ENCODE measurements around the gene CRB3. TPM values are rescaled to one million over a fixed set of nuclear protein-coding genes. Genes with fewer than 3 reads are reported as not detected.

The CRB3 gene
- total and polyA plus RNA-seq, 9 of the 15 experiments (the other 6 are each of a cell fraction or from before 2014, with no cell fraction given): 0.49 TPM; not detected in 8

GRCh38 chr19:6459262-6460098 lies 4.6 kb upstream of the CRB3 start, which contains the start of gene SLC25A23 (continued):
- 0 out of 2 replicates have a peak, but pooled peaks have one; percentile 11 for TF ChIP-seq CREB3L1 (IDR thresholded peaks at IDR 0.05; ENCODE audit: borderline replicate concordance, low read depth)
- no peak; the same call in 1 of the 2 replicates for TF ChIP-seq DPF2 (IDR thresholded peaks at IDR 0.05)
- TF ChIP-seq RNF2 (IDR thresholded peaks at IDR 0.05): peak; percentile 9; the same call in 1 of the 2 replicates
- no peak for TF ChIP-seq SMARCE1 (IDR thresholded peaks at IDR 0.05)
- TF ChIP-seq SMAD2 (IDR thresholded peaks at IDR 0.05; ENCODE audit: low read depth, low read length): no peak
- no peak for TF ChIP-seq ZBTB12 (CRISPR knock-in tag; IDR thresholded peaks at IDR 0.05)
- no peak for TF ChIP-seq FOXK1 (CRISPR knock-in tag; IDR thresholded peaks at IDR 0.05; ENCODE audit: borderline replicate concordance)
- 0 out of 2 replicates have a peak, but pooled peaks have one; percentile 62 for TF ChIP-seq ZNF133 (CRISPR knock-in tag; IDR thresholded peaks at IDR 0.05)
- TF ChIP-seq ZC3H4 (CRISPR knock-in tag; IDR thresholded peaks at IDR 0.05; ENCODE audit: borderline replicate concordance): 0 out of 2 replicates have a peak, but pooled peaks have one; percentile 11
- 0 out of 2 replicates have a peak, but pooled peaks have one; percentile 56 for TF ChIP-seq ZFX (CRISPR knock-in tag; IDR thresholded peaks at IDR 0.05)
- TF ChIP-seq HNRNPLL (IDR thresholded peaks at IDR 0.05; ENCODE audit: low read depth, low read length, poor library complexity, severe bottlenecking): peak; percentile 77
- TF ChIP-seq CHD1 (IDR thresholded peaks at IDR 0.05; ENCODE audit: low read length): peak; percentile 56
- TF ChIP-seq SMAD4 (CRISPR knock-in tag; conservative IDR thresholded peaks at IDR 0.05): peak; percentile 57; the same call in 1 of the 2 replicates
- TF ChIP-seq ZNF124 (CRISPR knock-in tag; IDR thresholded peaks at IDR 0.05): 0 out of 2 replicates have a peak, but pooled peaks have one; percentile 39
- peak; percentile 74 for TF ChIP-seq GATAD2B (IDR thresholded peaks at IDR 0.05; ENCODE audit: borderline replicate concordance)
- 0 out of 2 replicates have a peak, but pooled peaks have one; percentile 42 for TF ChIP-seq ZNF395 (CRISPR knock-in tag; IDR thresholded peaks at IDR 0.05)
- peak; percentile 33; the same call in 1 of the 2 replicates for TF ChIP-seq ARID4B (CRISPR knock-in tag; IDR thresholded peaks at IDR 0.05)
- no peak for TF ChIP-seq ZNF347 (CRISPR knock-in tag; IDR thresholded peaks at IDR 0.05; ENCODE audit: low read depth)
- peak; percentile 40; the same call in 1 of the 2 replicates for TF ChIP-seq CC2D1A (IDR thresholded peaks at IDR 0.05)

All from K562 (cell line).